GM11168 (cell line): ENCODE measurements around the gene LTBP1.
"Not testable (repeated sequence)": the region's sequence is repeated elsewhere in the genome, so short reads cannot be mapped to it uniquely, and the experiment has no call there.

ENCODE experiments used
- in situ Hi-C: fragments of 300-500 bp; cut with MboI; formaldehyde crosslinking; loops from one replicate; pipeline ENCODE4 v1.12.0; 2022; ENCODE audit warnings: low sequenced_read_pairs; ENCODE audit not compliant: unreplicated experiment

LTBP1 gene, protein sequence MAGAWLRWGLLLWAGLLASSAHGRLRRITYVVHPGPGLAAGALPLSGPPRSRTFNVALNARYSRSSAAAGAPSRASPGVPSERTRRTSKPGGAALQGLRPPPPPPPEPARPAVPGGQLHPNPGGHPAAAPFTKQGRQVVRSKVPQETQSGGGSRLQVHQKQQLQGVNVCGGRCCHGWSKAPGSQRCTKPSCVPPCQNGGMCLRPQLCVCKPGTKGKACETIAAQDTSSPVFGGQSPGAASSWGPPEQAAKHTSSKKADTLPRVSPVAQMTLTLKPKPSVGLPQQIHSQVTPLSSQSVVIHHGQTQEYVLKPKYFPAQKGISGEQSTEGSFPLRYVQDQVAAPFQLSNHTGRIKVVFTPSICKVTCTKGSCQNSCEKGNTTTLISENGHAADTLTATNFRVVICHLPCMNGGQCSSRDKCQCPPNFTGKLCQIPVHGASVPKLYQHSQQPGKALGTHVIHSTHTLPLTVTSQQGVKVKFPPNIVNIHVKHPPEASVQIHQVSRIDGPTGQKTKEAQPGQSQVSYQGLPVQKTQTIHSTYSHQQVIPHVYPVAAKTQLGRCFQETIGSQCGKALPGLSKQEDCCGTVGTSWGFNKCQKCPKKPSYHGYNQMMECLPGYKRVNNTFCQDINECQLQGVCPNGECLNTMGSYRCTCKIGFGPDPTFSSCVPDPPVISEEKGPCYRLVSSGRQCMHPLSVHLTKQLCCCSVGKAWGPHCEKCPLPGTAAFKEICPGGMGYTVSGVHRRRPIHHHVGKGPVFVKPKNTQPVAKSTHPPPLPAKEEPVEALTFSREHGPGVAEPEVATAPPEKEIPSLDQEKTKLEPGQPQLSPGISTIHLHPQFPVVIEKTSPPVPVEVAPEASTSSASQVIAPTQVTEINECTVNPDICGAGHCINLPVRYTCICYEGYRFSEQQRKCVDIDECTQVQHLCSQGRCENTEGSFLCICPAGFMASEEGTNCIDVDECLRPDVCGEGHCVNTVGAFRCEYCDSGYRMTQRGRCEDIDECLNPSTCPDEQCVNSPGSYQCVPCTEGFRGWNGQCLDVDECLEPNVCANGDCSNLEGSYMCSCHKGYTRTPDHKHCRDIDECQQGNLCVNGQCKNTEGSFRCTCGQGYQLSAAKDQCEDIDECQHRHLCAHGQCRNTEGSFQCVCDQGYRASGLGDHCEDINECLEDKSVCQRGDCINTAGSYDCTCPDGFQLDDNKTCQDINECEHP (N-terminal part only)

DNA sequence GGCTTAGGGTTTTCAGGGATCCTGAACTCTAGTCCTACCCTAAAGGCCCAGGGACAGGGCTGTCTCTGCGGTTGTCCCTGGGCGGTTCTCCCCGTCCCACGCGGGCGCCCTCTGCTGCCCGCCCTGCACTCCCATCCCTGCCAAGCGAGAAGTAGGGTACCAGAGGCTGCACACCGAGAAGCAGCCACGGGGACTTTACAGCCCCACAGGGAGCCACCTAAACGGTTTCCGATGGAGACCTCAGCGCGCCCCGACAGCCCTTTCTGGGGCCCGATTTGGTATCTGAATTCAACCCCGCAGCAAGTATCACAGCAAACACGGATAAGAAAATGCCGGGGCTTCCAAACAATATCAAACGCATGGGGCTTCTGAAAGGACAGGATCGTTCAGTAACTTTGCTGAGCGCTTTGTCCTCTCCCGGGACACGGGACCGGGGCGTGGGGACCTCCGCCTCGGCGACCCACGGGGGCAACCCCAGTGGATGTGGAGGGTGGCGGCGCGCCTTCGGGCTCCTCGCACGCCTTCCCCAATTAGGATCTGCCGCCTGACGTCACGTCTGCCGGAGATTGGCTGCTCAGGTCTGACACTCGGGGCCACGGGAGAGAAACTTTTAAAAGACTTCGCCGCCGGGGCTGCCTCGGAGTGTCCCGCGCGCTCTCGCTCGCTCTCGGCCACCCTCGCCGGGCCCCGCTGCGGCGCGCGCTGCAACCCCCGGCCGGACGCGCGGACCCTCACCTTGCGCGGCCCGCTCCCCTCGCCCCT is at the start of gene LTBP1:
Gene LTBP1 (plus strand): TSS at position 640 of the 762 bp plus-strand sequence. CDS start 372 bp downstream, outside the sequence.
- in situ Hi-C loops = loop anchor here (10.0 kb wide), 1 partner anchor 162 kb away; no protein-coding TSS in a partner anchor

DNA sequence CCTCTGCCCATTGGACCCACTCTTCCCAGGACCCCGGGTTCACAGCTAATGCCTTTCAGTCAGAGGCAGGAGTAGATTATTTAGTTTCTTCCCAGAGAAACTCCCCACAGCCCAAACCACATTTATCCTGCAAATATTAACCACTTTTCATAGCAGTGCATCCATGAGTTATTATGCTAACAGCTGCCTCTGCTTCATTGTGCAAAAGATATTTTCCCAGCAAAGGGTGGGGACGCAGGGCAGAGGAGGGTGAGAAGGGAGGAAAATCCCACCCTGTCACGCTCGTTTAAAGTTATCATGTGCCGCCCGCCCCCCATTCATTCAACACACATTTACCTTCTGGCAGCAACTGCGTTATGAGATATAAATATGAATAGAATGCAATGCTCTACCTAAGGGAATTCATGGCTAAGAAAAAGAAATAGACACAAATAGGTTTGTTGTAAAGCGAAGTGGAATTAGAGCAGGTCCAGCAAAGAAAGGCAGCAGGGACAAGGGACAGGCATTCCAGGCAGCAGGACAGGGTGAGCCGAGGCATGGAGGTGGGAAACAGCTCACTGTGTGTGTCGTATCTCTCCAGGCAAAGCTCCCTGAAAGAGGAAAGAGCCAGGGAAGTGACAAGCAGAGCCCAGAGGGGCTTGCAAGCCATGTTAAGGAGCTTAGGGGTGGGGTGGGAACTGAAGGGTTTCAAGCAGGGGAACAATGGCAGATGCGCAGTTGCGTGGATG is 46.3 kb upstream of the LTBP1 start:
- in situ Hi-C loops = no loop called here

DNA sequence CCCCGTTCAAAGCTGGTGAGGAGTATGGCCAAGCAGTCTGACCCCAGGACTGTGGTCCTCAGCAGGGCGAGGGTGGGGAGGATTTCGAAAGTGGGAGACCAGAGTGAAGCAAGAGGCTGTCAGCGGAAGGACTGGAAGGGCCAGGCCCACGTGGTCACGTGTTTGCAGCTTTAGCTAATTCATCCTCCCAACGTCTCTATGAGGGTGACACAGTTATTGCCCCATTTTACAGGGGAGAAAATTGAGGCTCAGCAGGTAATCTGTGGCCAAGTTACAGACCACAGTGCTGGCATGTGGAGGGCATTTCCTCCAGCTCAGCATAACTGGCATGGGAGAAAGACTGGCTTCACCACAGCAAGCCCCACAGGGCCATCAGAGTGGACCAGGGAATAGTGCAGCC is 45.4 kb upstream of the LTBP1 start:
- in situ Hi-C loops = no loop called here

DNA sequence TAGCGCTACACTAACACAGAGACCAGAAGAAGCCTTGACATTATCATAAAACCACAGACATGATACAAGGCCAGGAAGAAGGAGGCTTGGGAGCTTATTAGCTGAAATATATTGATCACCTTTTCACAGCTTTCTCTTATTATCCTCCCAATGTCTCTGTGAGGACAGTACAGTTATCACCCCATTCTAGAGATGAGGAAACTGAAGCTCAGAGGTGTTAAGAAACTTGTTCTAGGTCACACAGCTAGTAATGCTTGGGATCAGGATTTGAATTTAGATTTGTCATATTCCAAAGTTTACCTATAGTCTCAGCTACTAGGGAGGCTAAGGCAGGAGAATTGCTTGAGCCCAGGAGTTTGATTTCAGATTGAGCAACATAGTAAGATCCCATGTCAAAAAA is 44.6 kb upstream of the LTBP1 start:
- in situ Hi-C loops = no loop called here

DNA sequence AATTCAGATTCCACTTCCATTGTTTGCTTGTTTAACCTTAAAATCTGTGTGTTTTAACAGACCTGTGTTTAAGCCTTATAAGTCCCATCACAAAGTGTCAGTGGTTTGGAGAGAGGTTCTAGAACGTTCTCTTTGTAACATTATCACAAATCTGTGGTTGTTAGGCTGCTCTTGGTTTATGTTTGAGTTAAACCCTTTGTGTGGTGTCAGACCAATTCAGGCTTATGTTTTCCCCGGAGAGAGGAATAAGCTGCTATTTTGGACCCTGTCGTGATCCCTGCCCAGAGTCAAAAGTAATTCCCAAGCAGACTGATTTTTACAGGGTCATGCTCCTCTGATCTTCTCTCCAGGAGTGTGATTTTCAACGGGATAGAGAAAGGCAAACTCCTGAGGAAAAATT is 43.8 kb upstream of the LTBP1 start:
- in situ Hi-C loops = no loop called here

DNA sequence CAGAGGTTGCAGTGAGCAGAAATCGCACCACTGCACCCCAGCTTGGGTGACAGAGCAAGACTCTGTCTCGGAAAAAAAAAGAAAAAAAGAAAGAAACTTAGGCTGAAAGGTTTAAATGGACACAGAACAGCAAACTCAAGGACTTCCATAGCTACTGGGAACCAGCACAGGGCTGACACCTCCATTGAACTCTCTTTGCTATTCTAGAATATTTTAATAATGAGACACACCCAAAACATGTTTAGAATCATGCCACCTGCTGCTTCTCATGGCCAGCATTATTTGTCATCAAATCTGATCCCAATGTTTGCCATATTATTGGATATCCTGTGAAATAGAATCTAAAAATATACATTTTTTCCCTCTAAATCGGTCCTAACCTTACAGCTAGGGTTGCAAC is 42.7 kb upstream of the LTBP1 start:
- in situ Hi-C loops = no loop called here

DNA sequence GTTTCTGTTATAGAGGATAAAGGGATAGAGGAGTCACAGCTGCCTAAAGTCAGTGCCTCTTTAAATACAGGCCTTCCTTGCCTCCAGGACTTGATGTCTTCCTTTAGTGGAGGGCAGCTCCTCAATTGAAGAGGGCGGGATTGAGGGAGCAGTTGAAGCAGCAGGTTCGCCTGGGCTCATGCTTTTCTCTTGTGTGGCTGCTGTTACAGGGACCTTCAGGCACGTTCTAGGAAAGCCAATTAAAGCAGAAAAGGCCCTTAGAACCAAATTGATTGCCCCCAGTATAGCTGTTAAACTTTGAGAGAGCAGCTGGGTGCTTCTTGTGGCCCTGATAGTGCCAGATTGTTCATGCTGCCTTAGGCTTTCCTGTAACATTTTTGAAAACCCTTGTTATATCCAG is 42.0 kb upstream of the LTBP1 start:
- in situ Hi-C loops = no loop called here

DNA sequence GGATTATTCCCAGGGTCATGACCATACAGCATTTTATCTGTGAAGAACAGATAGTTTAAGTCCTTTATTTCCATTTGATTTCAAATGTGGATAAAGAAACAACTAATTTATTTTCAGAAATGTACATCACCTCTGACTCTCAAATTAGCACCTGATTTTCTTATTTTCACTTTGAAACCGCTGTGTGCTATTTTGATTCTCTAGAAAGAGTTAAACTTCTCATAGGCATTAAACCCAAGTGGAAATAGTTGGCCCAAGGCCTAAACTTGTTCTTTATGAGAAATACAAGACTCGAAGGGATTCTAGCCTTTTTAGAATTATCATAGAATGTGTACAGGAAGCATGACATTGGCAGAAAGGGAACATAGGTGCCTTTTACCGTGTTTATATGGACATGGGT is 41.5 kb upstream of the LTBP1 start:
- in situ Hi-C loops = no loop called here

DNA sequence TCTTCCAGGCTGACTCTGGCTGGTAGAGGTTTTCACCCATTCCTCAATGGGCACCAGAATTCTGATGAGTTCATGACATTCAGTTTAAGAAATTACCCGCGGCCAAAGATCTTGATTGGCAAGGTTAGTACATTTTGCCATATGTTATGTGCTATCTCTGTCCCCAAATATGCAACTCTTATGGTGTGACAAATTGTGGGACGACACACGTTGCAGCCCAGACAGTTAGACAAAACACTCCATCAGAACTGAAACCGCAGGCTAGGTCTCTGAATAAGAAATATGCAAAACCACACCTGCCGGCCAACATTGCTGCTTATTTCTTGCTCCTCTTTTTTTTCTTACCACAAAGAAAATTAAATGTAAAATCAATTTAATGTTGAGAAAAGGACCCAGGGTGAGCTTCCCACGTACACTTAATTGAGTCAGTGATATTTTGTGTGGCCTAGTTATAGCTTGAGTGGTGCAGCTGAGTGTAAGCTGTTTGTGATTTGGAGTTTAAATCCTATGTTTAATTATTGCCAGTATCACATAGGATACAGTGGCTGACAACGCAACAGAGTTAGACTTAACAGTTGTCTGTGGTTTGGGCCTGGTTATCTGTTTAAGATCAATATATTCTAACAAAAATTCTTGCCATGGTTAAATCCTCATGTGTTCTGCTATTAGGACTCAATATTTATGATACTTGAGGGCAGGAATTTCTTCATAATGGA is 35.7 kb upstream of the LTBP1 start:
- in situ Hi-C loops = no loop called here

DNA sequence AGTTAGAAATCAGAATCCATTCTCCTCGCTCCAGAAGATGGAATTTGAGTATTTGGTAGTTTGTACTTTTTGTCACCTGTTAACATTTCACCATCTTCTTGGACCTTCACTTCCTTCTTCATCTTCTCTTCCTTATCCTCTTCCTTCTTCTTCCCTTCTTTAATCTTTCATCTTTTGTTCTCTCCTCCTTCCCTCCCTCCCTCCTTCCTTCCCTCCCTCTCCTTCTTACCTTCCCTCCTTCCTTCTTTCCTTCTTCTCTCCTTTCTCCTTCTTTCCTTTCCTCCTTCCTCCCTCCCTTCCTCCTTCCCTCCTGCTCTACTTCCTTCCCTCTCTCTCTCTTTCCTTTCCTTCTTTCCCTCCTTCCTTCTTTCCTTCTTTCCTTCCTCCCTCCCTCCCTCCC is 31.1 kb upstream of the LTBP1 start:
- in situ Hi-C loops = no loop called here

DNA sequence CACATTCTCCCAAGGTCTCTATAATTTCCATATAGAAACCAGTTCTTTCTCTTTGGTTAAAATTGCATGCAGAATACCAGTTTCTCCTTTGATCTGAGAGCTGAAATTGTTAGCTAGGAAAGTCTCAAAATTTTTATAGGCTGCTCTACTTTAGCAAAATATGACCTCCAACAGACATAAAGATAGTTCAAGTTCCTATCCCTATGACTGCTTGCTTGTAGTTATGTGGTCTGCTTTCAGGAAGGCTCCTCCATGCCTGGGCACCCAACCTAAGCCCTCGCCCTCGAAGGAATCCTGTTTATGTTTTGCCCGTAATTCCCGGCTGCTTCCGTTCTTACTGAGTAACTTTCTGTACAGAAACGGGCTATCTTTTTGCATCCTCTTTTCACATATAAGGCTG is 28.0 kb upstream of the LTBP1 start:
- in situ Hi-C loops = no loop called here

DNA sequence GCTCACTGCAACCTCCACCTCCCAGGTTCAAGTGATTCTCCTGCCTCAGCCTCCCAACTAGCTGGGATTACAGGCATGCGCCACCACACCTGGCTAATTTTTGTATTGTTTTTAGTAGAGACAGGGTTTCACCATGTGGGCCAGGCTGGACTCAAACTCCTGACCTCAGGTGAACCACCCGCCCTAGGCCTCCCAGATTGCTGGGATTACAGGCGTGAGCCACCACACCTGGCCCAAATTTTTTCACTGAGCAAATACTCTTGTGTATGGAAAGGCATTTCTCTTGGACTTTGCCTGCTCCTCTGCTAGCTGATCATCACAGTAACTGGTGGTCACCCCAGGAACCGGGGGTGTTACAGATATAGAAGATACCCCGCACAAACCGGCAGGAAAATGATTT is 26.9 kb upstream of the LTBP1 start:
- in situ Hi-C loops = not testable (repeated sequence)

DNA sequence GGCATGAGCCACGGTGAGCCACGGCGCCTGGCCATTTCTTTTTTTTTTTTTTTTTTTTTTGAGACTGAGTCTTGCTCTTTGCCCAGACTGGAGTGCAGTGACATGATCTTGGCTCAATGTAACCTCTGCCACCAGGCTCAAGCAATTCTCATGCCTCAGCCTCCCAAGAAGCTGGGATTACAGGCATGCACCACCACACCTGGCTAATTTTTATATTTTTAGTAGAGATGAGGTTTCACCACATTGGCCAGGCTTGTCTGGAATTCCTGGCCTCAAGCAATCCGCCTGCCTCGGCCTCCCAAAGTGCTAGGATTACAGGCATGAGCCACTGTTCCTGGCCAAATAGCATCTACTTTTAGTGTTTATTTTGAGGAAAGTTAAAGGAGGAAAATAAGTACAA is 25.3 kb upstream of the LTBP1 start:
- in situ Hi-C loops = not testable (repeated sequence)

DNA sequence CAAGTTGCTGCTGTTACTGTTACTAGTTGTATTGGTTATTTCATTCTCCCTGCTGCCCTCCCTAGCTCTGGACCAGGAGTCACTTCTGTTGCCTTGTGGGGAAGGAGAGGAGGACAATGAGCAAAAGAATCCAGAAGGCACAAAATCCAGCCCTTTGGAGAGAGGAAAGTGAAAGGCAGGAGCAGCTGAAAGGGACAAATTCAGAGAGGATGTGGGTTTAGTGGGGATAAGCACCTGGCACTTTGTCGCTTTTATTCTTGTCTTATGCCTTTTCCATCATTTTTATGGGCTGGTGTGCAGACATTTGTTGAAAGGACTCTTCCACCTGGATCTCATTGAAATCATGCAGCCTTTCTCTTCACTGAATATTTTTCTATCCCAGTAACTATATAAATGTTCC is 24.3 kb upstream of the LTBP1 start:
- in situ Hi-C loops = no loop called here

DNA sequence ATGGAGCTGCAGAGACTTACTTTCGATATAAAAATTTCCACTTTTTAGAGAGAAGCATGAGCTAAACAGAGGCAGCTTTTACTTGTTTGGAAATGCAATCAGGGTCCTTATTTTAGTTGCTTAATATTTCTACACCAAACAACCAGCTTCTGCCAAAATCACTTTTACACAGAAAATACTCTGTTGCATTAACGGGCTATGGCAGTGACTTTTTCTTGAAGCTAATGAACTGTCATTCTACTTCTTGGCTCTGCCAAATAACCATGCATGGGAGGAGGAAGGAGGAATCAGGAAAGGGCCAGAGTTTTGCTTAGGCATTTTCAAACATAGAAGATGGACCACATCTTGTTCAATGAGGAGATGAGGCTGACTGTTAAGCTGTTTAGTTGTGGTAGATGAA is 23.6 kb upstream of the LTBP1 start:
- in situ Hi-C loops = no loop called here

DNA sequence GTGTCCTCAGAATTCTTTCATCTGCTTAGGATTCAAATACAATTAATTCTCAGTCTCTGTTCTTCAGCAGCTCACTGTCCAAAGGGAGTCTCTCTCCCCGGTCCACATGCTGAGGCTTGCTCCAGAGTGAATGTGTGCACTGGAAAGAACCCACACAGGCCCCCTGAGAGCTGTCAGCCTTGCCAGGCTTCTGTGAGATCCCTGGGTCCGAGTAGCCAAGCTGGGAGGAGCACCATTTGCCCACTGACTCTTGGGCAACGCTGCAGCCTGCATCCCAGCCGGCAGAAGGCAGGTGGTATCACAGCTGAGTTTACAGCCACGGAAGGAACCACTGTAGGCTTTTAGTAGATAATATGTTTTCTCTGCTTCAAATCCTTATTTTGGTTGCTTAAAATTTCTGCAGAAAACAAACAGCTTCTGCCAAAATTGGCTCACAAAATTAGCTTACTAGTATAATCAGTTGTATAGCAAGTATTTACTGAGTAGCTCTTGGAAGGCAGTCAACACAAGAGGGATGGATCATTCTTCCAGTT is 21.4 kb upstream of the LTBP1 start:
- in situ Hi-C loops = no loop called here

DNA sequence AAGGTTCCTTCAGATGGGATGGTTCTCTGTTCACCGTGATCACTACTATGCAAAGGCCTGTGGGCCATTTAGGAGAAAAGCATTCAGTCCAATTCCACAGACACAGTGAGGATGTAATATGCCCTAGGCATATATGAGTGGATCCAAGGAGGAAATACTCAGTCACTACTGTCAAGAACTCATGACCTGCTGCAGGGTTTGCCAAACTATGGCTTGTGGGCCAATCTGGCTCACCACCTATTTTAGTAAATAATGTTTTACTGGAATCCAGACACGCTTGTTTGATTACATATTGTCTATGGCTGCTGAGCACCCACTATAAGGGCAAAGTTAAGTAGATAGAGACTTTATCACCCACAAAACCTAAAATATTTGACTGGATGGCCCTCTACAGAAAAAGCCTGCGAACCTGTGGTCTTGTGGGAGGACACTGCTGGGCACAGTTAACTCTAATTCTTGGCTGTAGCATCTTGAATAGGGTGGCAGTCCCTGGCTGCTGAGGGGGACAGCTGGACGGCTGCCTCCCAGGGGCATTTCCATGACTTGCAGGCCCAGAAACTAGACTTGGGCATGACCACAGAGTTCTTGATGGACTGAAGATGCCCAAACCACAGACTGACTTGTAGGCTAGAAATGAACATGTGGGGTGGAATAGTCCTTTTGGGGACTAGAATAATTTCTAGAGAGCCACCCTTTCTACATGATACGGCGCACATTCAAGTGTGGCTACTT is 20.6 kb upstream of the LTBP1 start:
- in situ Hi-C loops = no loop called here

DNA sequence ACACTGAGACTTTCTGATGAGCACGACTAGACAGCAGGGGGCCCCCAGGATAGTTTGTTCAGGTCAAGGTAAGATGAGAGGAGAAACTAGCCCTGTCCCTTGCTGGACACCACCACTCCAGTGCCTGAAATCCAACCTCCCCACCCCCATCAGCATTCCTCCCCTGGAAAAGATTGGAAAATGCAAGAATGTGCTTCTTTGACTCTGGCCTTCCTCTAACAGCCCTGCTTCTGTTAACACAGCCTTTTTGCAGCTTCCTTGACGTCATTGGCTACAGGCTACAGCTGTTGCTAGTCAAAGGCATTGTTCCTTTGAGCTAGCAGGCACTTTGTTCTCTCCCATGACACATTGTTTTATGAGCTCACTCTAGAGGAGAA is 20.1 kb upstream of the LTBP1 start:
- in situ Hi-C loops = no loop called here
